K562 (cell line): ENCODE data around the gene PBX2. TPM values are rescaled to one million over a fixed set of nuclear protein-coding genes. Genes with fewer than 3 reads are reported as not detected.

ENCODE experiments used
- CBX2 ChIP-seq: fragments of 200-600 bp; sonication (generic); IDR thresholded peaks from one replicate; pipeline ENCODE4 v1.6.1; 2012; ENCODE audit warnings: mild to moderate bottlenecking, low read length, inconsistent platforms; ENCODE audit not compliant: insufficient read depth, poor library complexity, severe bottlenecking
- COPS2 ChIP-seq: fragments of 450-650 bp; conservative IDR thresholded peaks from 2 replicates; pipeline ENCODE4 v1.6.1; 2016; ENCODE audit warnings: mild to moderate bottlenecking, moderate library complexity
- FOS ChIP-seq: IDR thresholded peaks from 3 replicates; pipeline ENCODE4 v1.6.1; 2011; ENCODE audit not compliant: insufficient read length; ENCODE audit errors: extremely low read depth
- FOXA3 ChIP-seq, 2 experiments: fragments of 450-650 bp in 1 of 2; sonication (generic) in 1 of 2; formaldehyde crosslinking; IDR thresholded peaks in 1 of 2; conservative IDR thresholded peaks in 1 of 2; 2 replicates each; pipeline versions ENCODE4 v1.4.0 to v1.8.0; 2020 to 2022; ENCODE audit warnings: mild to moderate bottlenecking in 2 of 2, missing genetic modification reagents in 1 of 2
- MAFK ChIP-seq: IDR thresholded peaks from 2 replicates; pipeline ENCODE4 v1.6.1; 2011; ENCODE audit warnings: low read length, improper control_type of control experiment
- MIER1 ChIP-seq: fragments of 450-650 bp; IDR thresholded peaks from 2 replicates; pipeline ENCODE4 v1.6.1; 2016; ENCODE audit warnings: antibody characterized with exemption, mild to moderate bottlenecking, low read depth
- PHF20 ChIP-seq: fragments of 450-650 bp; IDR thresholded peaks from 2 replicates; pipeline ENCODE4 v1.6.1; 2018; ENCODE audit not compliant: partially characterized antibody
- SREBF1 ChIP-seq: fragments of 150-350 bp; IDR thresholded peaks from 2 replicates; pipeline ENCODE4 v1.6.1; 2014; ENCODE audit warnings: antibody characterized with exemption, low read depth, low read length, borderline replicate concordance
- WHSC1 ChIP-seq: IDR thresholded peaks from one replicate; pipeline ENCODE4 v1.6.1; 2012; ENCODE audit warnings: low read length, control low read depth, inconsistent platforms
- ZBTB17 ChIP-seq: fragments of 450-650 bp; formaldehyde crosslinking; IDR thresholded peaks from 2 replicates; pipeline ENCODE4 v1.4.0; 2020; ENCODE audit warnings: mild to moderate bottlenecking
- polyA plus RNA-seq, 8 experiments: library from polyadenylated mRNA; depleted of rRNA in 4 of 8; stranded (reverse) in 5 of 8; unstranded in 3 of 8; fragments of >200 nt; fragmentation: Nextera tagmentation in 2 of 8; fragmentation: Illumina TruSeq in 1 of 8; extraction: Ambion mirVana in 2 of 8; extraction: Trizol in 1 of 8; gene quantifications; 2 replicates each; pipeline versions ENCODE4 v1.2.1 to v1.2.3, GENCODE V29; 2011 to 2014; ENCODE audit warnings: inconsistent platforms in 1 of 8, missing spikeins in 1 of 8
- total RNA-seq, 7 experiments: library from RNA; depleted of rRNA in 6 of 7; stranded (reverse); fragments of >200 nt in 6 of 7; fragmentation: Illumina TruSeq in 2 of 7; extraction: Trizol in 2 of 7; gene quantifications; 2 replicates each; pipeline versions ENCODE4 v1.2.1 to v1.2.3, GENCODE V29; 2011 to 2021; ENCODE audit warnings: low replicate concordance in 1 of 7
- TF ChIP-seq, protein P1 (sequence below): sonication (generic); formaldehyde crosslinking; IDR thresholded peaks from 2 replicates; pipeline ENCODE4 v1.8.1; 2023; ENCODE audit warnings: mild to moderate bottlenecking, missing genetic modification reagents
- TF ChIP-seq, protein P2 (sequence below): fragments of 450-650 bp; formaldehyde crosslinking; IDR thresholded peaks from 2 replicates; pipeline ENCODE4 v1.4.0; 2022; ENCODE audit warnings: missing genetic modification characterization
- TF ChIP-seq, protein P3 (sequence below): sonication (generic); formaldehyde crosslinking; IDR thresholded peaks from 2 replicates; pipeline ENCODE4 v1.8.0; 2023; ENCODE audit warnings: missing genetic modification reagents, mild to moderate bottlenecking, borderline replicate concordance
- TF ChIP-seq, protein P4 (sequence below): fragments of 150-350 bp; conservative IDR thresholded peaks from 2 replicates; pipeline ENCODE4 v1.6.1; 2014; ENCODE audit warnings: low read length
- TF ChIP-seq, protein P5 (sequence below): fragments of 250-450 bp; sonication (Bioruptor Pico); IDR thresholded peaks from 2 replicates; pipeline ENCODE4 v1.4.0; 2020

Gene PBX2
- total and polyA plus RNA-seq, 9 of the 15 experiments (the other 6 are each of a cell fraction or from before 2014, with no cell fraction given) = 1.9 to 134 (median 62.5) TPM

DNA sequence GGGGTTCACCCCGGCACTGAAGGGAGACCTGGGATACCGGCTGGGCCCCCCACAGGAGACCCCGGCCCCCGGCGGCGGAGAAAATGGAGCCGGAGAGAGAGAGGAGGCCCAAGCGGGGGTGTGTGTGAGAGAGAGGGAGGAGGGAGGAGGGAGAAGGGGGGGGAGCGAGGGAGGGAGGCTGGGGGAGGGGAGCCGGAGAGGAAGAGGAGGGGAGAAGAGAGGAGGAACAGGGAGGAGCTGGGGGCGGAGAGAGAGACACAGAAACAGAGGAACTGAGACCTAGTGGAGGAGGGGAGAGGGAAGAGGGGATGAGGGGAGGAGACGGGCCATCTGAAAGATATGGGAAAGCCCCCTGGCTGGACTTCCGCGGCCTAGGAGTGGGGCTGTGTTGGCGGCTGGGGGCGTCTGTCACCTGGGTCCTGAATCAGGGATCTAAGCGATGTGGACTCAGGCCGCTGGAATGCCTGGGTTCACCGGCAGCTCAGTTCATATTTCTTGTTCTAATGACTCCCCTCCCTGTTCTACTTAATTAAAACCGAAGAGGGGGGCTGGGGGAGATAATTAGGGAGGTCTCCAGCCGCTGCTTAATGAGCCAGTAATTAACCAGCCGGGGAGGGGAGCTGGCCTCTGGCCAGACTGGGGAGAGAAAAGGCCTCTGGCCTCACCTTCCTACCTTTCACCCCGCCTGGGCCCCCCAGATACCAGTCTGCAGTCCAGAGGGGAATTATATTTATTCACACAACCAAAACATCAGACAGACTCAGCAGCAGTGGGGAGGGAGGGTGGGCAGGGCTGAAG, at the start of gene PBX2 (continued):
- TF ChIP-seq, protein P1, sequence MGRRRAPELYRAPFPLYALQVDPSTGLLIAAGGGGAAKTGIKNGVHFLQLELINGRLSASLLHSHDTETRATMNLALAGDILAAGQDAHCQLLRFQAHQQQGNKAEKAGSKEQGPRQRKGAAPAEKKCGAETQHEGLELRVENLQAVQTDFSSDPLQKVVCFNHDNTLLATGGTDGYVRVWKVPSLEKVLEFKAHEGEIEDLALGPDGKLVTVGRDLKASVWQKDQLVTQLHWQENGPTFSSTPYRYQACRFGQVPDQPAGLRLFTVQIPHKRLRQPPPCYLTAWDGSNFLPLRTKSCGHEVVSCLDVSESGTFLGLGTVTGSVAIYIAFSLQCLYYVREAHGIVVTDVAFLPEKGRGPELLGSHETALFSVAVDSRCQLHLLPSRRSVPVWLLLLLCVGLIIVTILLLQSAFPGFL (CRISPR knock-in tag) = no peak
- TF ChIP-seq ZBTB17 (CRISPR knock-in tag) (no peak), WHSC1 (no peak), FOS (no peak), CBX2 (no peak), COPS2 (no peak), MAFK (no peak), FOXA3 (CRISPR knock-in tag; conservative IDR thresholded peaks at IDR 0.05 in 1 of 2, IDR thresholded peaks at IDR 0.05 in 1 of 2) (no peak), SREBF1 (no peak), MIER1 (no peak), PHF20 (no peak)
- TF ChIP-seq, protein P2, sequence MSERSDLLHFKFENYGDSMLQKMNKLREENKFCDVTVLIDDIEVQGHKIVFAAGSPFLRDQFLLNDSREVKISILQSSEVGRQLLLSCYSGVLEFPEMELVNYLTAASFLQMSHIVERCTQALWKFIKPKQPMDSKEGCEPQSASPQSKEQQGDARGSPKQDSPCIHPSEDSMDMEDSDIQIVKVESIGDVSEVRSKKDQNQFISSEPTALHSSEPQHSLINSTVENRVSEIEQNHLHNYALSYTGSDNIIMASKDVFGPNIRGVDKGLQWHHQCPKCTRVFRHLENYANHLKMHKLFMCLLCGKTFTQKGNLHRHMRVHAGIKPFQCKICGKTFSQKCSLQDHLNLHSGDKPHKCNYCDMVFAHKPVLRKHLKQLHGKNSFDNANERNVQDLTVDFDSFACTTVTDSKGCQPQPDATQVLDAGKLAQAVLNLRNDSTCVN = peak; percentile 81; the same call in 1 of the 2 replicates
- TF ChIP-seq, protein P3, sequence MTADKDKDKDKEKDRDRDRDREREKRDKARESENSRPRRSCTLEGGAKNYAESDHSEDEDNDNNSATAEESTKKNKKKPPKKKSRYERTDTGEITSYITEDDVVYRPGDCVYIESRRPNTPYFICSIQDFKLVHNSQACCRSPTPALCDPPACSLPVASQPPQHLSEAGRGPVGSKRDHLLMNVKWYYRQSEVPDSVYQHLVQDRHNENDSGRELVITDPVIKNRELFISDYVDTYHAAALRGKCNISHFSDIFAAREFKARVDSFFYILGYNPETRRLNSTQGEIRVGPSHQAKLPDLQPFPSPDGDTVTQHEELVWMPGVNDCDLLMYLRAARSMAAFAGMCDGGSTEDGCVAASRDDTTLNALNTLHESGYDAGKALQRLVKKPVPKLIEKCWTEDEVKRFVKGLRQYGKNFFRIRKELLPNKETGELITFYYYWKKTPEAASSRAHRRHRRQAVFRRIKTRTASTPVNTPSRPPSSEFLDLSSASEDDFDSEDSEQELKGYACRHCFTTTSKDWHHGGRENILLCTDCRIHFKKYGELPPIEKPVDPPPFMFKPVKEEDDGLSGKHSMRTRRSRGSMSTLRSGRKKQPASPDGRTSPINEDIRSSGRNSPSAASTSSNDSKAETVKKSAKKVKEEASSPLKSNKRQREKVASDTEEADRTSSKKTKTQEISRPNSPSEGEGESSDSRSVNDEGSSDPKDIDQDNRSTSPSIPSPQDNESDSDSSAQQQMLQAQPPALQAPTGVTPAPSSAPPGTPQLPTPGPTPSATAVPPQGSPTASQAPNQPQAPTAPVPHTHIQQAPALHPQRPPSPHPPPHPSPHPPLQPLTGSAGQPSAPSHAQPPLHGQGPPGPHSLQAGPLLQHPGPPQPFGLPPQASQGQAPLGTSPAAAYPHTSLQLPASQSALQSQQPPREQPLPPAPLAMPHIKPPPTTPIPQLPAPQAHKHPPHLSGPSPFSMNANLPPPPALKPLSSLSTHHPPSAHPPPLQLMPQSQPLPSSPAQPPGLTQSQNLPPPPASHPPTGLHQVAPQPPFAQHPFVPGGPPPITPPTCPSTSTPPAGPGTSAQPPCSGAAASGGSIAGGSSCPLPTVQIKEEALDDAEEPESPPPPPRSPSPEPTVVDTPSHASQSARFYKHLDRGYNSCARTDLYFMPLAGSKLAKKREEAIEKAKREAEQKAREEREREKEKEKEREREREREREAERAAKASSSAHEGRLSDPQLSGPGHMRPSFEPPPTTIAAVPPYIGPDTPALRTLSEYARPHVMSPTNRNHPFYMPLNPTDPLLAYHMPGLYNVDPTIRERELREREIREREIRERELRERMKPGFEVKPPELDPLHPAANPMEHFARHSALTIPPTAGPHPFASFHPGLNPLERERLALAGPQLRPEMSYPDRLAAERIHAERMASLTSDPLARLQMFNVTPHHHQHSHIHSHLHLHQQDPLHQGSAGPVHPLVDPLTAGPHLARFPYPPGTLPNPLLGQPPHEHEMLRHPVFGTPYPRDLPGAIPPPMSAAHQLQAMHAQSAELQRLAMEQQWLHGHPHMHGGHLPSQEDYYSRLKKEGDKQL (CRISPR knock-in tag) = no peak
- TF ChIP-seq, protein P4, sequence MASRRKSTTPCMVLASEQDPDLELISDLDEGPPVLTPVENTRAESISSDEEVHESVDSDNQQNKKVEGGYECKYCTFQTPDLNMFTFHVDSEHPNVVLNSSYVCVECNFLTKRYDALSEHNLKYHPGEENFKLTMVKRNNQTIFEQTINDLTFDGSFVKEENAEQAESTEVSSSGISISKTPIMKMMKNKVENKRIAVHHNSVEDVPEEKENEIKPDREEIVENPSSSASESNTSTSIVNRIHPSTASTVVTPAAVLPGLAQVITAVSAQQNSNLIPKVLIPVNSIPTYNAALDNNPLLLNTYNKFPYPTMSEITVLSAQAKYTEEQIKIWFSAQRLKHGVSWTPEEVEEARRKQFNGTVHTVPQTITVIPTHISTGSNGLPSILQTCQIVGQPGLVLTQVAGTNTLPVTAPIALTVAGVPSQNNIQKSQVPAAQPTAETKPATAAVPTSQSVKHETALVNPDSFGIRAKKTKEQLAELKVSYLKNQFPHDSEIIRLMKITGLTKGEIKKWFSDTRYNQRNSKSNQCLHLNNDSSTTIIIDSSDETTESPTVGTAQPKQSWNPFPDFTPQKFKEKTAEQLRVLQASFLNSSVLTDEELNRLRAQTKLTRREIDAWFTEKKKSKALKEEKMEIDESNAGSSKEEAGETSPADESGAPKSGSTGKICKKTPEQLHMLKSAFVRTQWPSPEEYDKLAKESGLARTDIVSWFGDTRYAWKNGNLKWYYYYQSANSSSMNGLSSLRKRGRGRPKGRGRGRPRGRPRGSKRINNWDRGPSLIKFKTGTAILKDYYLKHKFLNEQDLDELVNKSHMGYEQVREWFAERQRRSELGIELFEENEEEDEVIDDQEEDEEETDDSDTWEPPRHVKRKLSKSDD = no peak
- TF ChIP-seq, protein P5, sequence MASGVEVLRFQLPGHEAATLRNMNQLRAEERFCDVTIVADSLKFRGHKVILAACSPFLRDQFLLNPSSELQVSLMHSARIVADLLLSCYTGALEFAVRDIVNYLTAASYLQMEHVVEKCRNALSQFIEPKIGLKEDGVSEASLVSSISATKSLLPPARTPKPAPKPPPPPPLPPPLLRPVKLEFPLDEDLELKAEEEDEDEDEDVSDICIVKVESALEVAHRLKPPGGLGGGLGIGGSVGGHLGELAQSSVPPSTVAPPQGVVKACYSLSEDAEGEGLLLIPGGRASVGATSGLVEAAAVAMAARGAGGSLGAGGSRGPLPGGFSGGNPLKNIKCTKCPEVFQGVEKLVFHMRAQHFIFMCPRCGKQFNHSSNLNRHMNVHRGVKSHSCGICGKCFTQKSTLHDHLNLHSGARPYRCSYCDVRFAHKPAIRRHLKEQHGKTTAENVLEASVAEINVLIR (CRISPR knock-in tag) = no peak
